Tibial artery (tissue), 4 donors: Measurements from ENCODE around the gene SEL1L3.

Experiments used
- DNase-seq, 2 donors: peaks; one replicate each; pipeline ENCODE4 v3.0.0-alpha.2; 2019
- H3K27ac ChIP-seq, 2 donors: fragments of 200-600 bp; sonication (generic) in 1 of 2; 1 replicate in 1 of 2; 2 replicates in 1 of 2; pipeline ENCODE4 v1.5.1; 2018 to 2019; ENCODE audit warnings: mild to moderate bottlenecking in 1 of 2
- H3K27me3 ChIP-seq, 2 donors: fragments of 200-600 bp; sonication (generic) in 1 of 2; one replicate each; pipeline versions ENCODE4 v1.5.1 to v1.6.0; 2016 to 2019
- H3K36me3 ChIP-seq, 3 donors: fragments of 200-600 bp; sonication (generic) in 2 of 3; one replicate each; pipeline ENCODE4 v1.5.1; 2016 to 2019; ENCODE audit warnings: mild to moderate bottlenecking in 2 of 3
- H3K4me1 ChIP-seq, 4 donors: fragments of 200-600 bp; sonication (generic) in 2 of 4; 1 replicate in 3 of 4; 2 replicates in 1 of 4; pipeline ENCODE4 v1.5.1; 2016 to 2019
- H3K4me3 ChIP-seq, 2 donors: fragments of 200-600 bp; sonication (generic) in 1 of 2; 1 replicate in 1 of 2; 2 replicates in 1 of 2; pipeline ENCODE4 v1.5.1; 2018 to 2019; ENCODE audit warnings: mild to moderate bottlenecking in 2 of 2
- H3K9me3 ChIP-seq, 3 donors: fragments of 200-600 bp; sonication (generic) in 1 of 3; one replicate each; pipeline ENCODE4 v1.5.1; 2016 to 2019
- CTCF ChIP-seq, 2 experiments: fragments of 200-600 bp in 1 of 2; fragments of 450-650 bp in 1 of 2; IDR thresholded peaks; one replicate each; pipeline ENCODE4 v1.5.1; 2017 to 2019; ENCODE audit warnings: antibody characterized with exemption in 2 of 2, mild to moderate bottlenecking in 1 of 2, moderate library complexity in 1 of 2
- intact Hi-C: fragments of 100-400 bp; cut with DNase I; formaldehyde crosslinking; loops from one replicate; pipeline ENCODE4 v1.15.0; 2023; ENCODE audit warnings: low total_unique reads

Gene SEL1L3

GRCh38 chr4:25756503-25756902, 106.3 kb downstream of the SEL1L3 start:
- Histone ChIP-seq H3K4me1 (no peaks in the 10 kb centered on the region), H3K27ac (no peak overlapping the region), H3K9me3 (no peaks in the 10 kb centered on the region), H3K4me3 (no peak overlapping the region), H3K27me3 (no peaks in the 10 kb centered on the region), H3K36me3 (no peaks in the 10 kb centered on the region)
- intact Hi-C loops, result no loop called here
- DNase-seq, result no peak
- no peak for TF ChIP-seq CTCF (IDR thresholded peaks at IDR 0.05)

GRCh38 chr4:25755911-25756310, 106.9 kb downstream of the SEL1L3 start:
- Histone ChIP-seq H3K27me3 (no peaks in the 10 kb centered on the region), H3K27ac (no peak overlapping the region), H3K4me1 (no peaks in the 10 kb centered on the region), H3K36me3 (no peaks in the 10 kb centered on the region), H3K9me3 (no peaks in the 10 kb centered on the region), H3K4me3 (no peak overlapping the region)
- no peak for TF ChIP-seq CTCF (IDR thresholded peaks at IDR 0.05)
- intact Hi-C loops, result no loop called here
- DNase-seq, result no peak

GRCh38 chr4:25753239-25753638, 109.5 kb downstream of the SEL1L3 start:
- H3K4me3 ChIP-seq, result no peak overlapping the region
- H3K27me3 ChIP-seq, result no peaks in the 10 kb centered on the region
- no peak for TF ChIP-seq CTCF (IDR thresholded peaks at IDR 0.05)
- intact Hi-C loops, result no loop called here
- H3K9me3 ChIP-seq, result no peaks in the 10 kb centered on the region
- no peak for DNase-seq
- no peak overlapping the region for H3K27ac ChIP-seq
- H3K4me1 ChIP-seq, result no peaks in the 10 kb centered on the region
- no peaks in the 10 kb centered on the region for H3K36me3 ChIP-seq

GRCh38 chr4:25750874-25751273, 111.9 kb downstream of the SEL1L3 start:
- intact Hi-C loops, result no loop called here
- no peak for TF ChIP-seq CTCF (IDR thresholded peaks at IDR 0.05)
- H3K27ac ChIP-seq, result no peak overlapping the region
- no peaks in the 10 kb centered on the region for H3K36me3 ChIP-seq
- H3K4me1 ChIP-seq, result no peaks in the 10 kb centered on the region
- no peak for DNase-seq
- no peak overlapping the region for H3K4me3 ChIP-seq
- no peaks in the 10 kb centered on the region for H3K27me3 ChIP-seq
- H3K9me3 ChIP-seq, result no peaks in the 10 kb centered on the region

GRCh38 chr4:25749150-25749794, 113.5 kb downstream of the SEL1L3 start:
- intact Hi-C loops, result no loop called here
- H3K27ac ChIP-seq, result no peak overlapping the region
- H3K36me3 ChIP-seq, result no peaks in the 10 kb centered on the region
- no peak for DNase-seq
- H3K9me3 ChIP-seq, result no peaks in the 10 kb centered on the region
- no peak for TF ChIP-seq CTCF (IDR thresholded peaks at IDR 0.05)
- H3K4me3 ChIP-seq, result no peak overlapping the region
- H3K27me3 ChIP-seq, result no peaks in the 10 kb centered on the region
- no peaks in the 10 kb centered on the region for H3K4me1 ChIP-seq

GRCh38 chr4:25743971-25744370, 118.8 kb downstream of the SEL1L3 start:
- intact Hi-C loops, result no loop called here
- no peak for TF ChIP-seq CTCF (IDR thresholded peaks at IDR 0.05)
- Histone ChIP-seq H3K9me3 (no peaks in the 10 kb centered on the region), H3K36me3 (no peaks in the 10 kb centered on the region), H3K27ac (no peak overlapping the region), H3K4me1 (no peaks in the 10 kb centered on the region), H3K4me3 (no peak overlapping the region), H3K27me3 (no peaks in the 10 kb centered on the region)
- no peak for DNase-seq
